ENCODE measurements around the gene PCNT.
A peak's percentile ranks its signal among the peaks of the same experiment; 100 is the strongest.
"Not testable (repeated sequence)": the region's sequence is repeated elsewhere in the genome, so short reads cannot be mapped to it uniquely, and the experiment has no call there.

PCNT gene

GRCh38 chr21:46304955-46305354, 19.0 kb upstream of the PCNT start:
- no peak for DNase-seq

GRCh38 chr21:46307625-46308024, 16.3 kb upstream of the PCNT start:
- DNase-seq, result peak; percentile 34

- DNase-seq, result peak; percentile 10
Measured at GRCh38 chr21:46308431-46308830, 15.5 kb upstream of the PCNT start.

GRCh38 chr21:46310260-46310659, 13.7 kb upstream of the PCNT start:
- DNase-seq, result not testable (repeated sequence)

GRCh38 chr21:46311568-46311967, 12.4 kb upstream of the PCNT start:
- DNase-seq, result no peak

- DNase-seq, result no peak
Measured at GRCh38 chr21:46312949-46313348, 11.0 kb upstream of the PCNT start.

- DNase-seq, result no peak
Measured at GRCh38 chr21:46314441-46315020, 9.4 kb upstream of the PCNT start.

GRCh38 chr21:46316708-46317324, 7.1 kb upstream of the PCNT start:
- no peak for DNase-seq

GRCh38 chr21:46317710-46318463, 6.1 kb upstream of the PCNT start:
- no peak for DNase-seq

- DNase-seq, result no peak
Measured at GRCh38 chr21:46318464-46318845, 5.5 kb upstream of the PCNT start.

- no peak for DNase-seq
Measured at GRCh38 chr21:46319186-46319585, 4.8 kb upstream of the PCNT start.

- no peak for DNase-seq
Measured at GRCh38 chr21:46320331-46320801, 3.6 kb upstream of the PCNT start.

GRCh38 chr21:46322351-46323226, 1.4 kb upstream of the PCNT start:
- DNase-seq, result peak; percentile 29

- DNase-seq, result no peak
Measured at GRCh38 chr21:46323227-46323709, 688 bp upstream of the PCNT start.

- peak; percentile 82 for DNase-seq
Measured at GRCh38 chr21:46324390-46325072, 575 bp downstream of the PCNT start.

- DNase-seq, result peak; percentile 41
Measured at GRCh38 chr21:46325073-46325912, 1.3 kb downstream of the PCNT start.

- DNase-seq, result no peak
Measured at GRCh38 chr21:46326110-46326703, 2.3 kb downstream of the PCNT start.

GRCh38 chr21:46327711-46328110, 3.8 kb downstream of the PCNT start:
- no peak for DNase-seq

- DNase-seq, result no peak
Measured at GRCh38 chr21:46328151-46328550, 4.2 kb downstream of the PCNT start.

GRCh38 chr21:46329796-46330195, 5.8 kb downstream of the PCNT start:
- no peak for DNase-seq

Measured in fibroblast of upper back skin (primary cell).